ENCODE measurements around the gene SGTA. TPM values are rescaled to one million over a fixed set of nuclear protein-coding genes. Genes with fewer than 3 reads are reported as not detected.

The SGTA gene
- total and polyA plus RNA-seq, 2 experiments from 2014 or later: 71.6 to 102 TPM

DNA sequence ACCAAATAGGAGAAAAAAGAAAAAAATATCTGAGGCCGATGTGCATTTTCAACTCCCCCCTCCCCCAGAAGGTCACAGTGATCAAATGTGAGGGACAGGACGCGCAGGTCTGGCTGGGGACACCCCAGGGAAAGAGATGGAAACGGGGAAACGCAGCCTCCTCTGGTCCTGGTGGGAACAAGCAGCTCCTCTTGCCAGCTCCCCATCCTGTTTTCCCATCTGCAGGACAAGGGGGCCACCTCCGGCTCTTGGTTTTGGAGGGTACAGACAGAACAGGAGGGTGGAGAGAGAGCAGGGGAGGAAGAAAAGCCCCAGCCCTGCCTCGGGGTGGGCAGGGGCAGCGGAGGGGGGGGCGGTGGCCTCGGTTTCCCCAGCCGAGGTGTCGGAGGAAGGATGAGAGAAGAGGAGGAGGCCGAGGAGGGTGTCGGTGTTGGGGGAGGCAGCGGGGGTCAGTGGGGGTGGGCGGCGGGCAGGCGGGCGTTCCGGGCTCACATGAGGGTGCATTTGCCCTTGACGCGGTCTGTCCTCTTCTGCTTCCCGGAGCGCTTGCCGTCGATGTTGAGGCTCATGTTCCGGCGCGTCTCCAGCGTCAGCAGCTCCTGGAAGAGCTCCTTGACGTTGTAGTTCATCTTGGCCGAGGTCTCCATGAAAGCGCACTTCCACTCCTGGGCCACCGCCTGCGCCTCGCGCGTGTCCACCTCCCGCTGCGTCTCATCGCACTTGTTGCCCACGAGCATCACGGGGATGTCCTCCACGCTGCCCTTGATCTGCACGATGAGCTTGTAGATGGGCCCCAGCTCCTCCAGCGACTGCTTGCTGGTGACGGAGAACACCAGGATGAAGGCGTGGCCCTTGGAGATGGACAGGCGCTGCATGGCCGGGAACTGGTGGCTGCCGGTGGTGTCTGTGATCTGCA is 66.1 kb downstream of the SGTA start:
- Histone ChIP-seq H2AFZ (no peak overlapping the region), H3K27me3 (ENCODE audit: insufficient read depth) (0 out of 2 replicates have a peak, but pooled peaks cover 4% of the 10 kb centered on the region), H3K4me1 (ENCODE audit: insufficient read depth) (peaks cover 12% of the 10 kb centered on the region; the same call in 1 of the 2 replicates), H3K79me2 (replicated peaks; ENCODE audit: insufficient read depth) (no peaks in the 10 kb centered on the region), H3K4me3 (no peak overlapping the region), H3K4me2 (no peak overlapping the region), H3K27ac (ENCODE audit: low read depth) (no peak overlapping the region), H4K20me1 (replicated peaks; ENCODE audit: insufficient read depth) (no peaks in the 10 kb centered on the region), H3K9me2 (ENCODE audit: insufficient read depth) (no peaks in the 10 kb centered on the region), H3K36me3 (ENCODE audit: insufficient read depth) (no peaks in the 10 kb centered on the region), H3F3A (replicated peaks; ENCODE audit: low read depth) (0 out of 2 replicates have a peak, but pooled peaks cover 5% of the 10 kb centered on the region)
- H3K27me3 Mint-ChIP-seq (ENCODE audit: insufficient read depth, low read depth, poor library complexity): peaks cover 14% of the 10 kb centered on the region
- peaks cover 12% of the 10 kb centered on the region for H3K9me3 Mint-ChIP-seq
- DNase-seq (ENCODE audit: low spot score) (peak; percentile 20), ATAC-seq (no peak)
- TF ChIP-seq JUNB (IDR thresholded peaks at IDR 0.05; ENCODE audit: unreplicated experiment): no peak
- TF ChIP-seq, protein P1, sequence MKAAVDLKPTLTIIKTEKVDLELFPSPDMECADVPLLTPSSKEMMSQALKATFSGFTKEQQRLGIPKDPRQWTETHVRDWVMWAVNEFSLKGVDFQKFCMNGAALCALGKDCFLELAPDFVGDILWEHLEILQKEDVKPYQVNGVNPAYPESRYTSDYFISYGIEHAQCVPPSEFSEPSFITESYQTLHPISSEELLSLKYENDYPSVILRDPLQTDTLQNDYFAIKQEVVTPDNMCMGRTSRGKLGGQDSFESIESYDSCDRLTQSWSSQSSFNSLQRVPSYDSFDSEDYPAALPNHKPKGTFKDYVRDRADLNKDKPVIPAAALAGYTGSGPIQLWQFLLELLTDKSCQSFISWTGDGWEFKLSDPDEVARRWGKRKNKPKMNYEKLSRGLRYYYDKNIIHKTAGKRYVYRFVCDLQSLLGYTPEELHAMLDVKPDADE (IDR thresholded peaks at IDR 0.05): no peak
- no peak overlapping the region for H3K27ac Mint-ChIP-seq
- peaks cover 11% of the 10 kb centered on the region for H3K4me1 Mint-ChIP-seq
- H3K4me3 Mint-ChIP-seq: no peak overlapping the region
- H3K36me3 Mint-ChIP-seq (ENCODE audit: low read depth): peaks cover 20% of the 10 kb centered on the region

DNA sequence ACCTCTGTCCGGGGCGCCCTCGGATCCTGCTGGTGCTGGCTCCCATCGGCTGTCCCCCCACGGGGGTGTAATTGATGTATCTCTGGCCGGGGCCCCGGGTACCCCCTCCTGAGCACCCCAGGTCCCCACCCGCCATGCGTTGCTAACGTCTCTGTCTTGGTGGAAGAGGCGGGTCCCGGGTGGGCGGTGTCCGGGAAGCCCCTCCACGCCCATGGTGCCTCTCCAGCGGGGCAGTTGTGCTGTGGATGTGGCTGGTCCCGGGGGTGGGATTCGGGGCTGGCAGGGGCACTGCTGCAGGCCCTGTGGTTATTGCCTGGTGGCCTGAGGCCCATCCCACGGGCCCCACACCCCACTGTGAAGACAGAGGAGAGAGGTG is 66.8 kb downstream of the SGTA start:
- ATAC-seq (no peak), DNase-seq (ENCODE audit: low spot score) (no peak)
- H3K4me3 Mint-ChIP-seq: no peak overlapping the region
- Histone ChIP-seq H3K36me3 (ENCODE audit: insufficient read depth) (no peaks in the 10 kb centered on the region), H3K9me2 (ENCODE audit: insufficient read depth) (no peaks in the 10 kb centered on the region), H3K4me2 (no peak overlapping the region), H4K20me1 (replicated peaks; ENCODE audit: insufficient read depth) (no peaks in the 10 kb centered on the region), H3K27ac (ENCODE audit: low read depth) (no peak overlapping the region), H3K27me3 (ENCODE audit: insufficient read depth) (no peaks in the 10 kb centered on the region), H3K4me1 (ENCODE audit: insufficient read depth) (peaks cover 12% of the 10 kb centered on the region; the same call in 1 of the 2 replicates), H3K79me2 (replicated peaks; ENCODE audit: insufficient read depth) (no peaks in the 10 kb centered on the region), H2AFZ (no peak overlapping the region), H3K4me3 (no peak overlapping the region), H3F3A (replicated peaks; ENCODE audit: low read depth) (0 out of 2 replicates have a peak, but pooled peaks cover 5% of the 10 kb centered on the region)
- H3K27me3 Mint-ChIP-seq (ENCODE audit: insufficient read depth, low read depth, poor library complexity): peaks cover 9% of the 10 kb centered on the region
- peaks cover 6% of the 10 kb centered on the region for H3K4me1 Mint-ChIP-seq
- no peak overlapping the region for H3K27ac Mint-ChIP-seq
- H3K9me3 Mint-ChIP-seq: peaks cover 14% of the 10 kb centered on the region
- peaks cover 20% of the 10 kb centered on the region for H3K36me3 Mint-ChIP-seq (ENCODE audit: low read depth)
- TF ChIP-seq, protein P2, sequence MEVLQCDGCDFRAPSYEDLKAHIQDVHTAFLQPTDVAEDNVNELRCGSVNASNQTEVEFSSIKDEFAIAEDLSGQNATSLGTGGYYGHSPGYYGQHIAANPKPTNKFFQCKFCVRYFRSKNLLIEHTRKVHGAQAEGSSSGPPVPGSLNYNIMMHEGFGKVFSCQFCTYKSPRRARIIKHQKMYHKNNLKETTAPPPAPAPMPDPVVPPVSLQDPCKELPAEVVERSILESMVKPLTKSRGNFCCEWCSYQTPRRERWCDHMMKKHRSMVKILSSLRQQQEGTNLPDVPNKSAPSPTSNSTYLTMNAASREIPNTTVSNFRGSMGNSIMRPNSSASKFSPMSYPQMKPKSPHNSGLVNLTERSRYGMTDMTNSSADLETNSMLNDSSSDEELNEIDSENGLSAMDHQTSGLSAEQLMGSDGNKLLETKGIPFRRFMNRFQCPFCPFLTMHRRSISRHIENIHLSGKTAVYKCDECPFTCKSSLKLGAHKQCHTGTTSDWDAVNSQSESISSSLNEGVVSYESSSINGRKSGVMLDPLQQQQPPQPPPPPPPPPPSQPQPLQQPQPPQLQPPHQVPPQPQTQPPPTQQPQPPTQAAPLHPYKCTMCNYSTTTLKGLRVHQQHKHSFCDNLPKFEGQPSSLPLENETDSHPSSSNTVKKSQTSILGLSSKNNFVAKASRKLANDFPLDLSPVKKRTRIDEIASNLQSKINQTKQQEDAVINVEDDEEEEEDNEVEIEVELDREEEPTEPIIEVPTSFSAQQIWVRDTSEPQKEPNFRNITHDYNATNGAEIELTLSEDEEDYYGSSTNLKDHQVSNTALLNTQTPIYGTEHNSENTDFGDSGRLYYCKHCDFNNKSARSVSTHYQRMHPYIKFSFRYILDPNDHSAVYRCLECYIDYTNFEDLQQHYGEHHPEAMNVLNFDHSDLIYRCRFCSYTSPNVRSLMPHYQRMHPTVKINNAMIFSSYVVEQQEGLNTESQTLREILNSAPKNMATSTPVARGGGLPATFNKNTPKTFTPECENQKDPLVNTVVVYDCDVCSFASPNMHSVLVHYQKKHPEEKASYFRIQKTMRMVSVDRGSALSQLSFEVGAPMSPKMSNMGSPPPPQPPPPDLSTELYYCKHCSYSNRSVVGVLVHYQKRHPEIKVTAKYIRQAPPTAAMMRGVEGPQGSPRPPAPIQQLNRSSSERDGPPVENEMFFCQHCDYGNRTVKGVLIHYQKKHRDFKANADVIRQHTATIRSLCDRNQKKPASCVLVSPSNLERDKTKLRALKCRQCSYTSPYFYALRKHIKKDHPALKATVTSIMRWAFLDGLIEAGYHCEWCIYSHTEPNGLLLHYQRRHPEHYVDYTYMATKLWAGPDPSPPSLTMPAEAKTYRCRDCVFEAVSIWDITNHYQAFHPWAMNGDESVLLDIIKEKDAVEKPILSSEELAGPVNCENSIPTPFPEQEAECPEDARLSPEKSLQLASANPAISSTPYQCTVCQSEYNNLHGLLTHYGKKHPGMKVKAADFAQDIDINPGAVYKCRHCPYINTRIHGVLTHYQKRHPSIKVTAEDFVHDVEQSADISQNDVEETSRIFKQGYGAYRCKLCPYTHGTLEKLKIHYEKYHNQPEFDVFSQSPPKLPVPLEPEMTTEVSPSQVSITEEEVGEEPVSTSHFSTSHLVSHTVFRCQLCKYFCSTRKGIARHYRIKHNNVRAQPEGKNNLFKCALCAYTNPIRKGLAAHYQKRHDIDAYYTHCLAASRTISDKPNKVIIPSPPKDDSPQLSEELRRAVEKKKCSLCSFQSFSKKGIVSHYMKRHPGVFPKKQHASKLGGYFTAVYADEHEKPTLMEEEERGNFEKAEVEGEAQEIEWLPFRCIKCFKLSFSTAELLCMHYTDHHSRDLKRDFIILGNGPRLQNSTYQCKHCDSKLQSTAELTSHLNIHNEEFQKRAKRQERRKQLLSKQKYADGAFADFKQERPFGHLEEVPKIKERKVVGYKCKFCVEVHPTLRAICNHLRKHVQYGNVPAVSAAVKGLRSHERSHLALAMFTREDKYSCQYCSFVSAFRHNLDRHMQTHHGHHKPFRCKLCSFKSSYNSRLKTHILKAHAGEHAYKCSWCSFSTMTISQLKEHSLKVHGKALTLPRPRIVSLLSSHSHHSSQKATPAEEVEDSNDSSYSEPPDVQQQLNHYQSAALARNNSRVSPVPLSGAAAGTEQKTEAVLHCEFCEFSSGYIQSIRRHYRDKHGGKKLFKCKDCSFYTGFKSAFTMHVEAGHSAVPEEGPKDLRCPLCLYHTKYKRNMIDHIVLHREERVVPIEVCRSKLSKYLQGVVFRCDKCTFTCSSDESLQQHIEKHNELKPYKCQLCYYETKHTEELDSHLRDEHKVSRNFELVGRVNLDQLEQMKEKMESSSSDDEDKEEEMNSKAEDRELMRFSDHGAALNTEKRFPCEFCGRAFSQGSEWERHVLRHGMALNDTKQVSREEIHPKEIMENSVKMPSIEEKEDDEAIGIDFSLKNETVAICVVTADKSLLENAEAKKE (CRISPR knock-in tag; IDR thresholded peaks at IDR 0.05): no peak
- TF ChIP-seq JUNB (IDR thresholded peaks at IDR 0.05; ENCODE audit: unreplicated experiment) (no peak), EZH2 (IDR thresholded peaks at IDR 0.05; ENCODE audit: low read depth, unreplicated experiment) (no peak), ZNF114 (CRISPR knock-in tag; IDR thresholded peaks at IDR 0.05) (no peak), EZH2phosphoT487 (IDR thresholded peaks at IDR 0.05; ENCODE audit: unreplicated experiment) (no peak), STAT1 (IDR thresholded peaks at IDR 0.05; ENCODE audit: unreplicated experiment) (no peak), ZNF331 (CRISPR knock-in tag; IDR thresholded peaks at IDR 0.05; ENCODE audit: low read depth) (no peak)
- TF ChIP-seq, protein P3, sequence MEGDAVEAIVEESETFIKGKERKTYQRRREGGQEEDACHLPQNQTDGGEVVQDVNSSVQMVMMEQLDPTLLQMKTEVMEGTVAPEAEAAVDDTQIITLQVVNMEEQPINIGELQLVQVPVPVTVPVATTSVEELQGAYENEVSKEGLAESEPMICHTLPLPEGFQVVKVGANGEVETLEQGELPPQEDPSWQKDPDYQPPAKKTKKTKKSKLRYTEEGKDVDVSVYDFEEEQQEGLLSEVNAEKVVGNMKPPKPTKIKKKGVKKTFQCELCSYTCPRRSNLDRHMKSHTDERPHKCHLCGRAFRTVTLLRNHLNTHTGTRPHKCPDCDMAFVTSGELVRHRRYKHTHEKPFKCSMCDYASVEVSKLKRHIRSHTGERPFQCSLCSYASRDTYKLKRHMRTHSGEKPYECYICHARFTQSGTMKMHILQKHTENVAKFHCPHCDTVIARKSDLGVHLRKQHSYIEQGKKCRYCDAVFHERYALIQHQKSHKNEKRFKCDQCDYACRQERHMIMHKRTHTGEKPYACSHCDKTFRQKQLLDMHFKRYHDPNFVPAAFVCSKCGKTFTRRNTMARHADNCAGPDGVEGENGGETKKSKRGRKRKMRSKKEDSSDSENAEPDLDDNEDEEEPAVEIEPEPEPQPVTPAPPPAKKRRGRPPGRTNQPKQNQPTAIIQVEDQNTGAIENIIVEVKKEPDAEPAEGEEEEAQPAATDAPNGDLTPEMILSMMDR (conservative IDR thresholded peaks at IDR 0.05; ENCODE audit: low read depth in 2 of 2): no peak
- TF ChIP-seq, protein P1 (IDR thresholded peaks at IDR 0.05): no peak
